ENCODE measurements around the gene PATJ. TPM values are rescaled to one million over a fixed set of nuclear protein-coding genes. Genes with fewer than 3 reads are reported as not detected.

PATJ gene
- total and polyA plus RNA-seq, 2 donors (not counting 1 experiment from before 2014, with no cell fraction given): 8.0 to 45.3 TPM

DNA sequence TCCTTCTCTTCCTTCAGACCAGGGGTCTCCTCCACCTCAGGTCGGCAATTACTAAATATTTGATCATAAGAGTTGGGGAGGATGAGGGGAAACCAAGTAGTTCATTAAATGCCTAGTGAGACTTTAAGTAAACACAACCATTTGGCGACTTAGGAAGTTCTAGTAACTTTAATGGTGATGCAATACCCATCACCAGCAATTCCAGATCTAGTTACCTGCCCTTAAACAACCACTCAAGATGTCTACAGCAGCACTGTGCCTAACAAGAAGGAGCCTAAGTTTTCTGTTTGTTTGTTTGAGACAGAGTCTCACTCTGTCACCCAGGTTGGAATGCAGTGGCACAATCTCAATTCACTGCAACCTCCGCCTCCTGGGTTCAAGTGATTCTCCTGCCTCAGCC lies 395.7 kb downstream of the PATJ start:
- no peaks in the 10 kb centered on the region for H3K9me3 ChIP-seq (ENCODE audit: control extremely low read depth in 1 of 3, control insufficient read depth in 2 of 3, insufficient read depth in 1 of 3, low read length in 2 of 3)
- DNase-seq: no peak
- POLR2A ChIA-PET: no interaction called here
- no peaks in the 10 kb centered on the region for H3K36me3 ChIP-seq (replicated peaks in 1 of 2; ENCODE audit: control extremely low read depth in 1 of 2, control insufficient read depth in 1 of 2, extremely low read depth in 1 of 2, insufficient read depth in 2 of 2, low read length in 1 of 2)
- H3K27ac Mint-ChIP-seq: no peak overlapping the region
- ATAC-seq (ENCODE audit: low read depth): no peak
- CTCF ChIA-PET: no interaction called here
- H2AFZ ChIP-seq (ENCODE audit: insufficient read depth, low read depth, low read length, poor library complexity, severe bottlenecking): no peak overlapping the region
- H3K4me3 ChIP-seq (ENCODE audit: control extremely low read depth in 1 of 5, extremely low read depth in 1 of 5, insufficient read depth in 1 of 5, low read depth in 2 of 5, low read length in 4 of 5): no peak overlapping the region
- no peaks in the 10 kb centered on the region for H3K79me2 ChIP-seq (ENCODE audit: control insufficient read depth, insufficient read depth, low read length)
- H3K9me3 Mint-ChIP-seq (ENCODE audit: insufficient read depth): no peaks in the 10 kb centered on the region
- H3K9ac ChIP-seq (ENCODE audit: low read length): no peak overlapping the region
- H3K4me3 Mint-ChIP-seq: no peak overlapping the region
- intact Hi-C loops (cut with micrococcal nuclease): no loop called here
- H3K4me1 Mint-ChIP-seq: no peaks in the 10 kb centered on the region
- no peaks in the 10 kb centered on the region for H3K27me3 Mint-ChIP-seq
- no peak for TF ChIP-seq EZH2 (IDR thresholded peaks at IDR 0.05; ENCODE audit: borderline replicate concordance, insufficient read depth, low read depth, low read length, poor library complexity, severe bottlenecking)
- TF ChIP-seq, protein P1, sequence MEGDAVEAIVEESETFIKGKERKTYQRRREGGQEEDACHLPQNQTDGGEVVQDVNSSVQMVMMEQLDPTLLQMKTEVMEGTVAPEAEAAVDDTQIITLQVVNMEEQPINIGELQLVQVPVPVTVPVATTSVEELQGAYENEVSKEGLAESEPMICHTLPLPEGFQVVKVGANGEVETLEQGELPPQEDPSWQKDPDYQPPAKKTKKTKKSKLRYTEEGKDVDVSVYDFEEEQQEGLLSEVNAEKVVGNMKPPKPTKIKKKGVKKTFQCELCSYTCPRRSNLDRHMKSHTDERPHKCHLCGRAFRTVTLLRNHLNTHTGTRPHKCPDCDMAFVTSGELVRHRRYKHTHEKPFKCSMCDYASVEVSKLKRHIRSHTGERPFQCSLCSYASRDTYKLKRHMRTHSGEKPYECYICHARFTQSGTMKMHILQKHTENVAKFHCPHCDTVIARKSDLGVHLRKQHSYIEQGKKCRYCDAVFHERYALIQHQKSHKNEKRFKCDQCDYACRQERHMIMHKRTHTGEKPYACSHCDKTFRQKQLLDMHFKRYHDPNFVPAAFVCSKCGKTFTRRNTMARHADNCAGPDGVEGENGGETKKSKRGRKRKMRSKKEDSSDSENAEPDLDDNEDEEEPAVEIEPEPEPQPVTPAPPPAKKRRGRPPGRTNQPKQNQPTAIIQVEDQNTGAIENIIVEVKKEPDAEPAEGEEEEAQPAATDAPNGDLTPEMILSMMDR (IDR thresholded peaks at IDR 0.05): no peak
- no peaks in the 10 kb centered on the region for H3K27me3 ChIP-seq (replicated peaks in 1 of 4; ENCODE audit: control extremely low read depth in 1 of 4, control insufficient read depth in 3 of 4, insufficient read depth in 4 of 4, low read length in 3 of 4)
- H3K4me1 ChIP-seq (ENCODE audit: control insufficient read depth in 2 of 2, insufficient read depth in 2 of 2, low read length in 2 of 2): no peaks in the 10 kb centered on the region
- no peaks in the 10 kb centered on the region for H4K20me1 ChIP-seq (ENCODE audit: control insufficient read depth, insufficient read depth, low read length, poor library complexity, severe bottlenecking)
- no peak overlapping the region for H3K27ac ChIP-seq (ENCODE audit: low read length in 2 of 2)
- H3K4me2 ChIP-seq (replicated peaks; ENCODE audit: low read depth, low read length, poor library complexity, severe bottlenecking): no peak overlapping the region
- no CpG with 5 or more reads among the region's 3 CpGs for WGBS (ENCODE audit: insufficient coverage)

DNA sequence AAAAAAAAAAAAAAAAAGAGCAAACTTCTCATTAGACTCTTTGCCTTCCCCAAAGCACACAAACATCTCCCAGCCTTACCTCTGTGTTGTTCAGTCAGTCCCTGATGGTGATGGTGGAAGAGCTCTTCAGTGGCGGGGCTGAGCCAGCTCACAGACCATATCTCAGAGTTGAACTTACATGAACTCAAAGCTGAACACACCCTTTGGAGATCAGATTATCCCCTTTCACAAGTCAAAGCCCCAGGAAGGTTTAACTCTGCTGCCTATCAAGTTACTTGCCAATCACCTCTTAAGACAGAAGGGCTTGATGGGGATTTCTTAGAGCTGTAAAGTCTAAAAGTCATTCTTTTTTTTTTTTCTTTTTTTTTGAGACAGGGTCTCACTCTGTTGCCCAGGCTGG lies 397.1 kb downstream of the PATJ start:
- Histone ChIP-seq H3K79me2 (ENCODE audit: control insufficient read depth, insufficient read depth, low read length) (no peaks in the 10 kb centered on the region), H4K20me1 (ENCODE audit: control insufficient read depth, insufficient read depth, low read length, poor library complexity, severe bottlenecking) (no peaks in the 10 kb centered on the region), H3K4me1 (ENCODE audit: control insufficient read depth in 2 of 2, insufficient read depth in 2 of 2, low read length in 2 of 2) (no peaks in the 10 kb centered on the region), H3K4me3 (ENCODE audit: control extremely low read depth in 1 of 5, extremely low read depth in 1 of 5, insufficient read depth in 1 of 5, low read depth in 2 of 5, low read length in 4 of 5) (no peak overlapping the region), H3K27ac (ENCODE audit: low read length in 2 of 2) (no peak overlapping the region), H3K9me3 (ENCODE audit: control extremely low read depth in 1 of 3, control insufficient read depth in 2 of 3, insufficient read depth in 1 of 3, low read length in 2 of 3) (no peaks in the 10 kb centered on the region), H3K9ac (ENCODE audit: low read length) (no peak overlapping the region), H3K4me2 (replicated peaks; ENCODE audit: low read depth, low read length, poor library complexity, severe bottlenecking) (no peak overlapping the region), H3K27me3 (replicated peaks in 1 of 4; ENCODE audit: control extremely low read depth in 1 of 4, control insufficient read depth in 3 of 4, insufficient read depth in 4 of 4, low read length in 3 of 4) (no peaks in the 10 kb centered on the region), H2AFZ (ENCODE audit: insufficient read depth, low read depth, low read length, poor library complexity, severe bottlenecking) (no peak overlapping the region), H3K36me3 (replicated peaks in 1 of 2; ENCODE audit: control extremely low read depth in 1 of 2, control insufficient read depth in 1 of 2, extremely low read depth in 1 of 2, insufficient read depth in 2 of 2, low read length in 1 of 2) (no peaks in the 10 kb centered on the region)
- H3K27ac Mint-ChIP-seq: no peak overlapping the region
- POLR2A ChIA-PET: no interaction called here
- no peak for ATAC-seq (ENCODE audit: low read depth)
- H3K27me3 Mint-ChIP-seq: no peaks in the 10 kb centered on the region
- DNase-seq: no peak
- H3K9me3 Mint-ChIP-seq (ENCODE audit: insufficient read depth): no peaks in the 10 kb centered on the region
- TF ChIP-seq, protein P1 (IDR thresholded peaks at IDR 0.05): no peak
- TF ChIP-seq EZH2 (IDR thresholded peaks at IDR 0.05; ENCODE audit: borderline replicate concordance, insufficient read depth, low read depth, low read length, poor library complexity, severe bottlenecking): no peak
- no CpG with 5 or more reads among the region's 1 CpG for whole genome bisulfite sequencing (ENCODE audit: insufficient coverage)
- CTCF ChIA-PET: interaction anchor here (0.5 to 1.9 kb wide), 4 partner anchors 8 to 319 kb away, joined by 3 to 7 read pairs (median 5); no protein-coding TSS in a partner anchor
- no peak overlapping the region for H3K4me3 Mint-ChIP-seq
- peaks cover 3% of the 10 kb centered on the region for H3K4me1 Mint-ChIP-seq
- intact Hi-C loops (cut with micrococcal nuclease): no loop called here
